Thymus (tissue), 11 donors: ENCODE data around the gene KLHL6. TPM values are rescaled to one million over a fixed set of nuclear protein-coding genes. Genes with fewer than 3 reads are reported as not detected.
"Not testable (repeated sequence)": the region's sequence is repeated elsewhere in the genome, so short reads cannot be mapped to it uniquely, and the experiment has no call there.

ENCODE experiments used
- DNase-seq, 9 donors: peaks; one replicate each; pipeline ENCODE4 v3.0.0-alpha.2; 2013; ENCODE audit warnings: low spot score in 9 of 9, low read depth in 6 of 9, missing footprints in 1 of 9
- H3K27ac ChIP-seq, 2 donors: one replicate each; pipeline ENCODE4 v1.5.1; 2013; ENCODE audit warnings: control low read depth in 1 of 2, low read depth in 1 of 2, low read length in 1 of 2, mild to moderate bottlenecking in 1 of 2, moderate library complexity in 1 of 2
- H3K27me3 ChIP-seq, 2 donors: one replicate each; pipeline ENCODE4 v1.5.1; 2013; ENCODE audit warnings: low read length in 1 of 2; ENCODE audit not compliant: control insufficient read depth in 2 of 2, insufficient read depth in 1 of 2
- H3K36me3 ChIP-seq, 2 donors: one replicate each; pipeline ENCODE4 v1.5.1; 2013; ENCODE audit warnings: low read length in 1 of 2, mild to moderate bottlenecking in 1 of 2, moderate library complexity in 1 of 2; ENCODE audit not compliant: control insufficient read depth in 2 of 2, insufficient read depth in 2 of 2
- H3K4me1 ChIP-seq, 2 donors: one replicate each; pipeline ENCODE4 v1.5.1; 2013; ENCODE audit warnings: low read length in 2 of 2; ENCODE audit not compliant: control insufficient read depth in 2 of 2, insufficient read depth in 2 of 2
- H3K4me3 ChIP-seq, 2 donors: one replicate each; pipeline ENCODE4 v1.5.1; 2013; ENCODE audit warnings: low read length in 2 of 2, control low read depth in 1 of 2, mild to moderate bottlenecking in 1 of 2
- H3K9me3 ChIP-seq, 2 donors: one replicate each; pipeline ENCODE4 v1.5.1; 2013; ENCODE audit warnings: low read length in 1 of 2, mild to moderate bottlenecking in 1 of 2; ENCODE audit not compliant: control insufficient read depth in 2 of 2, insufficient read depth in 1 of 2
- WGBS: extraction: QIAGEN DNeasy Blood & Tissue Kit; methylation state at CpG from one replicate; pipeline ENCODE4 v1.1.7; 2013; 5-methylcytosine and 5-hydroxymethylcytosine counted together
- polyA plus RNA-seq: library from polyadenylated mRNA; stranded (reverse); fragments of 200-250 nt; gene quantifications from one replicate; pipeline ENCODE4 v1.2.3, GENCODE V29; 2013
- total RNA-seq: library from RNA; stranded (reverse); fragments of 120-200 nt; gene quantifications from one replicate; pipeline ENCODE4 v1.2.4, GENCODE V29; 2013
- donor health status: healthy.

The KLHL6 gene
- total and polyA plus RNA-seq, 2 donors, result 16.3 to 20.9 TPM

GRCh38 chr3:183529717-183530116 lies 25.8 kb downstream of the KLHL6 start:
- Histone ChIP-seq H3K27me3 (no peaks in the 10 kb centered on the region), H3K4me3 (no peak overlapping the region), H3K4me1 (peaks cover 0 to 12% of the 10 kb centered on the region in 2 donors), H3K27ac (no peak overlapping the region), H3K9me3 (no peaks in the 10 kb centered on the region), H3K36me3 (peaks cover 23 to 34% of the 10 kb centered on the region in 2 donors)
- no peak for DNase-seq
- WGBS, result 94% methylated on average over 7 of the region's 7 CpGs

GRCh38 chr3:183529185-183529584 lies 26.3 kb downstream of the KLHL6 start:
- Histone ChIP-seq H3K27ac (no peak overlapping the region), H3K27me3 (no peaks in the 10 kb centered on the region), H3K4me3 (no peak overlapping the region), H3K9me3 (no peaks in the 10 kb centered on the region), H3K4me1 (peaks cover 0 to 12% of the 10 kb centered on the region in 2 donors), H3K36me3 (peaks cover 28 to 37% of the 10 kb centered on the region in 2 donors)
- DNase-seq, result no peak
- WGBS, result 89% methylated on average over 1 of the region's 1 CpG

- not testable (repeated sequence) for H3K27ac ChIP-seq
- 97% methylated on average over 6 of the region's 6 CpGs for WGBS
- H3K4me1 ChIP-seq, result peaks cover 0 to 12% of the 10 kb centered on the region in 2 donors
Observed at GRCh38 chr3:183528758-183529157, 26.7 kb downstream of the KLHL6 start.

DNA sequence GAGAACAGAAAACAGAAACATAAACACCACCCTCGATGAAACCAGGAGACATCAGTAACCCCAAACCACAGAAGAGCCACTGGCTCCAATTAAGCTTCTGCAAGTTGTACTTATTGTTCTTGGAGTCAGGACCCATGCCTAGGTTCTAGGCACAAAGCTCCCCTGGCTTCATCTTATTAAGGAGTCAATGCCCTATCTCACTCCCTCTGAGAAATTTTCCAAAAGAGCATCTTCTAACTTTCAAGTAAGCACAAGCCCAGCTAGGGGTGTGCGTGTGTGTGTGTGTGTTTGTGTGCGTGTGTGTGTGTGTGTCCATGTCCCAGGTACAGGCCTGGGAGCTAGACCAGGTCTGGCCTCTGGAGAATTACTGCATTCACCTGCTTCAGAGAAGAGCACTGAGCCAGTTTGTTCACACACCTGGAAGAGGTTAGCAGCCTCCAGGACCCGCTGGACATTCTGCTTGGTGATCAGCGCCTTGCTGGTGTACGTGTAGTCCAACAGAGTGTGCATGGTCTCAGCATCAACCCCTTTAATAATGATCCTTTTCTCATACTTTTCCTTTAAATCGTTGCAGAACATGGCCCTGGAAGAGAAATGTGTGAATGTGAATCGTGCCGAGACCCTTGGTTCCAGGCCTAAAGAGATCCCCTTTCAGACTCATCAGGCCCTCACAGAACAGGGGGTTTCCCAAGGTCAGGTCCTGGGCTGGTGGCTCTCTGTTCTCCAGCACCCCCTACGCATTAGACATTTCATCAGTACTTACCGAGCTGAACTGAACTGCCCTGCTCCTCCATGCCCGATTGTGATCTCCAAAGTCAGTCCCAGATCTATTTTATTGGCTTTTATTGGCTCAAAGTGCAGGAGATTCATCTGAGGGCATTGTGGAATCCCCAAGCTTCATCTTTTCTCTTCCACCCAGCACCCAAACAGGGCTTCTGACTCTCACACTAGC lies 27.8 kb downstream of the KLHL6 start:
- Histone ChIP-seq H3K36me3 (peaks cover 40 to 48% of the 10 kb centered on the region in 2 donors), H3K4me1 (peaks cover 0 to 12% of the 10 kb centered on the region in 2 donors), H3K27me3 (no peaks in the 10 kb centered on the region), H3K4me3 (no peak overlapping the region), H3K9me3 (no peaks in the 10 kb centered on the region), H3K27ac (peak overlapping the region in 1 of 2 donors; percentile 21)
- peak in 1 of 9 donors; percentile 34 for DNase-seq
- 88% methylated on average over 12 of the region's 12 CpGs for WGBS

More at GRCh38 chr3:183528758-183529157, 26.7 kb downstream of the KLHL6 start:
- not testable (repeated sequence) for H3K9me3 ChIP-seq, H3K4me3 ChIP-seq, DNase-seq, H3K27me3 ChIP-seq
- H3K36me3 ChIP-seq, result peaks cover 32 to 41% of the 10 kb centered on the region in 2 donors

- H3K9me3 ChIP-seq, result no peaks in the 10 kb centered on the region
- DNase-seq, result no peak
- no peak overlapping the region for H3K27ac ChIP-seq
- 93% methylated on average over 4 of the region's 4 CpGs for WGBS
- no peak overlapping the region for H3K4me3 ChIP-seq
- H3K27me3 ChIP-seq, result no peaks in the 10 kb centered on the region
- H3K4me1 ChIP-seq, result peaks cover 0 to 12% of the 10 kb centered on the region in 2 donors
- peaks cover 33 to 50% of the 10 kb centered on the region in 2 donors for H3K36me3 ChIP-seq
Observed at GRCh38 chr3:183526838-183527427, 28.6 kb downstream of the KLHL6 start.

GRCh38 chr3:183524476-183524875 lies 31.0 kb downstream of the KLHL6 start:
- Histone ChIP-seq H3K4me1 (peaks cover 0 to 12% of the 10 kb centered on the region in 2 donors), H3K27me3 (no peaks in the 10 kb centered on the region), H3K4me3 (no peak overlapping the region), H3K9me3 (no peaks in the 10 kb centered on the region), H3K27ac (no peak overlapping the region), H3K36me3 (peaks cover 37 to 54% of the 10 kb centered on the region in 2 donors)
- no peak for DNase-seq
- WGBS, result 97% methylated on average over 6 of the region's 6 CpGs

GRCh38 chr3:183520741-183521556 lies 34.6 kb downstream of the KLHL6 start:
- not testable (repeated sequence) for H3K4me3 ChIP-seq, DNase-seq, H3K27me3 ChIP-seq, H3K9me3 ChIP-seq, H3K27ac ChIP-seq
- peaks cover 31 to 35% of the 10 kb centered on the region in 2 donors for H3K36me3 ChIP-seq
- WGBS, result 93% methylated on average over 19 of the region's 19 CpGs
- H3K4me1 ChIP-seq, result peaks cover 24 to 33% of the 10 kb centered on the region in 2 donors

GRCh38 chr3:183520295-183520694 lies 35.2 kb downstream of the KLHL6 start:
- Histone ChIP-seq H3K36me3 (peaks cover 27 to 30% of the 10 kb centered on the region in 2 donors), H3K4me1 (peaks cover 30 to 39% of the 10 kb centered on the region in 2 donors)
- not testable (repeated sequence) for DNase-seq, H3K27ac ChIP-seq, H3K27me3 ChIP-seq, H3K9me3 ChIP-seq, H3K4me3 ChIP-seq
- 89% methylated on average over 8 of the region's 8 CpGs for WGBS
